ENCODE results near the gene TBC1D14.

The TBC1D14 gene

GRCh38 chr4:7001271-7001670, 91.6 kb downstream of the TBC1D14 start:
- DNase-seq (ENCODE audit: low spot score) = no peak

- no peak for DNase-seq (ENCODE audit: low spot score)
These were observed 92.7 kb downstream of the TBC1D14 start for GRCh38 chr4:7002336-7002735.

GRCh38 chr4:7003176-7003878, 93.7 kb downstream of the TBC1D14 start:
- no peak for DNase-seq (ENCODE audit: low spot score)

DNA sequence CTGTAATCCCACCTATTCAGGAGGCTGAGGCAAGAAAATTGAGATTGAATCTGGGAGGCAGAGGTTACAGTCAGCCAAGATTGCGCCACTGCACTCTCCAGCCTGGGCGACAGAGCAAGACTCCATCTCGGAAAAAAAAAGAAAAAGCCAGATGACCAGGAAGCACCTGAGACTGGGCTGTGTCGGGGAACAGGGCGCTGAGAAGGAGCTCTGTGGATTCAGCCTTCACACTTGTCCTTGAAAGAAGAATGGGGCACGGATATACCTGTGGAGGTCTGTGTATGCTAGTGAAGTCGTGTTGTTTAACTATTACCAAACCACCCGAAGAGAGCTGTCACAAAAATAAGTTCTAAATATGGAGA, 94.2 kb downstream of the TBC1D14 start:
- DNase-seq (ENCODE audit: low spot score) = no peak

DNA sequence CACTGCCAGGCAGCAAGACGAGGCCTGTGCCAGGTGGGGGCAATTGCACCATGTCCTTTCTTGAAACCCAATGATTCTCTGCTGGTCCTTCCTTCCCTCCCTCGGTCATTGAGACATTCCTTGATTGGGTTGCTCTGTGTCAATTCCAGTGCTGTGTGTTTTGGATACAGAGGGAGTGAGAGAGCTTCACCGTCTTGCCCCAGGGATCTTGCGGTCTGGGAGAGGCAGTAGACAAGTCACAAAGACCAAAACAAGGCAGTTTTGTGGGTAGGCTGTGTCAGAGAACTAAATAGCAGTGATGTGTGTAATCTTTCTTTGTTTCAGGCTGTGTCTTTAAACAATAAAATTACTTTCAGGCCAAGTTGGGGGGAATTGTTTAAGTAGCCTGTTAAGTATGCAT, 94.7 kb downstream of the TBC1D14 start:
- no peak for DNase-seq (ENCODE audit: low spot score)

DNA sequence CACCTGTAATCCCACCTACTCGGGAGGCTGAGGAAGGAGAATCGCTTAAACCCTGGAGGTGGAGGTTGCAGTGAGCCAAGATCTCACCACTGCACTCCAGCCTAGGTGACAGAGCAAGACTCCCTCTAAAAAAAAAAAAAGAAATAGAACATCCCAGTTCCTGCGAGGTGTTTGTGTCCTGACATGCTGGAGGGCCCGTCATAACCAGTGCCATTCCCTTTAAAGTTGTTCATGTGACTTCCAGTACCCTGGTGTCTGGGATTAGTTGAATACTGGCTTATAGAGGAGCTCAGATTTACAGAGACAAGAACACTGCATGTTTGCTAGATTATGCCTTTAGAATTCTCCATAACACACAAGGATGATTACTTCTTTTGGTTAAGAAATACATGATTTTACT, 95.9 kb downstream of the TBC1D14 start:
- DNase-seq (ENCODE audit: low spot score) = no peak

DNA sequence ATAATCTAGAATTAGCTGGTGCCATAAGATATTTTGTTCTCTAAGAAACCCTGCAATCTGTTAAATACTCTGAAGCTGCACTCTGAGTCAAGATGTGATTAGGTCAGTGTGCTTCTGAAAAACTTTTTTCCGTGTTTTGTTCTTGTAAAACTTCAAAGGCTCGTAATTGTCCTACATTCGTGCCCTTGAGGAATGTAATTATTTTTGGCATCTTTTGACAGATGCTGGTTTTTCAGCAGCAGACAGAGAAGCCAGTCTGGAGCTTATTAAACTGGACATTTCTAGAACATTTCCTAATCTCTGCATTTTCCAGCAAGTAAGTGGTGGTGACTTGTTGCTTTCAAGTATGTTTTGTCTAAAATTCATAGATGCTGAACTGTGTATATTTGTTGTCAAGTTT, 96.8 kb downstream of the TBC1D14 start:
- DNase-seq (ENCODE audit: low spot score) = no peak

- DNase-seq (ENCODE audit: low spot score) = peak; percentile 27
These were observed 97.7 kb downstream of the TBC1D14 start for GRCh38 chr4:7007142-7007907.

- DNase-seq (ENCODE audit: low spot score) = no peak
These were observed 98.3 kb downstream of the TBC1D14 start for GRCh38 chr4:7007944-7008343.

DNA sequence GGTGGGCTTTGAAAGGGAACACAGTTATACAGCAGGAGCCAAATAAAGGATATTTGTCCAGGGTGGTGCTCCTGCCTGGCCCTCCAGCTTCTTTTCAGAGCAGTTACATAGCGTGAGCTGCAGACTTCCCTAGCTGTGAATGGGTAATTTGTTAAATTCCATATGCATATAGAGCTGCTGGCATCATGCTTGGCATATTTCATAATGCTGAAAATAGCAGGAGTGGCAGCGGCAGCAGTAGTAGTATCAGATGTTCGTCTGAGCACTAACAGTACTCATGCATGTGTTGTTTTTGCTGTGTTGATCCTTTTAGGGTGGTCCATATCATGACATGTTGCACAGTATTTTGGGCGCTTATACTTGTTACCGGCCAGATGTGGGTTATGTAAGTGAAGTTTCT, 99.9 kb downstream of the TBC1D14 start:
- no peak for DNase-seq (ENCODE audit: low spot score)

DNA sequence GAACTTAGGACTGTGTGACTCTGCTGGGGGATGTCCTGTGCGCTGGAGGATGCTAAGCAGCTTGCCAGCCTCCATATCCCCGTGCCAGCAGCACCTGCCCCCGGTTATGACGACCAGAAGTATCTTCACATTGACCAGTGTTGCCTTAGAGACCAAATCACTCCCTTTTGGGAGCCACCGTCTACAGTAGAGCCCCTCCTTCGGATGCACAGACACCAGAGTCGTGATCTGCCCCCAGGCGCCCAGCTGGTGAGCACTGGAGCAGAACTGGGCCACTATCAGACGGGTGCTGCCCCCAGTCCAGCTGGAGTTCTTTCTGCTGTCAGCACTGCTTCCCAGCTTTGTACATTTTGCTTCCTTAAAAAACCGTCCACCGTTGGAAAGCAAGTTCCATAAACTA, 103.5 kb downstream of the TBC1D14 start:
- DNase-seq (ENCODE audit: low spot score) = no peak

DNA sequence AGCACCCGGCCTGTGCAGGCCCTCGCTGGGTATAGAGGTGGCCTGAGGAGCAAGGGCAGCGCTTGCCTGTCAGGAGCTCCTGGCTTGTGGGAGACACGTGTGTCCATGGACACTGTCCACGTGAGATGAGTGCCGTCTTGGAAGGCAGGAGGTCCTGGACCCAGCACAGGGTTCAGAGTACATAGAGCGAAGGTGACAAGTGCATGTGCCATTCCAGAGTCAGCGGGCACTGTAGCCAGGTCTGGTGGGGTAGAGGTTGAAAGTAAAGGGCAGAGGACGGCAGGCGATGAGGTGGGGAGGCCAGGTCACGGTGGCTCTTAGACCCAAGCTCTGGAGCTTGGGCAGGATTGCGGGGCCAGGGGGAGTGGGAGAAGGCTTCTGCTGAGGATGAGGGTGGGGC, 105.2 kb downstream of the TBC1D14 start:
- no peak for DNase-seq (ENCODE audit: low spot score)

DNA sequence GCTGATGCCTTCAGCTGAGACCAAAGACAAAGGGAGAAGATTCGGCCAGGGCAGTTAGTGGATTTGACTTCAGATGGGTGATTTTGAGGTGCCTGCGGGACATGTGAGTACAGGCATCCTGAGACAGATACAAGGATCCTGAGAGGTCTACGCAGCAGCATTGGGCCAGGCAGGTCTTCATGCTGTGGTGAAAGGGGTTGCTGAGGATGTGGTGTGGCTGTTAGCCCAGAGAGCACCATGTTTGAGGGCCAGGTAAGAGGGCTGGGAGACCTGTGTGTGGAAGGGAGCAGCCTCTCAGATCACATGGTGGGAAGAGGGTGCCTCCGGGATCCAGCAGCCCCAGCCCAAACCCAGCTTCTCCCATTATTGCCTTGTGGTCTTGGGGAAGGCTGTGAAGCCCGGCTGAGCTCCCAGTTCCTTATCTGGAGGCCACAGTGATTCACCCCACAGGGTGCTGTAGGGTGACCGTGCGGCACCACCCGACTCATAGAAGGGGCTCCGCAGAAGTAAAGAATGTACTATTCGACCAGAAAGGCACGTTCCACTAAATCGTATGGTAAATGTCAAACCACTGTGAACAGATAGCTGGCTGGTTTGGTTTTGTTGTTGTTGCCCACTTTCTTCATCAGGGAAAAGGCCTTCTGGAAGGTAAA, 105.9 kb downstream of the TBC1D14 start:
- no peak for DNase-seq (ENCODE audit: low spot score)

GRCh38 chr4:7016086-7016485, 106.5 kb downstream of the TBC1D14 start:
- no peak for DNase-seq (ENCODE audit: low spot score)

DNA sequence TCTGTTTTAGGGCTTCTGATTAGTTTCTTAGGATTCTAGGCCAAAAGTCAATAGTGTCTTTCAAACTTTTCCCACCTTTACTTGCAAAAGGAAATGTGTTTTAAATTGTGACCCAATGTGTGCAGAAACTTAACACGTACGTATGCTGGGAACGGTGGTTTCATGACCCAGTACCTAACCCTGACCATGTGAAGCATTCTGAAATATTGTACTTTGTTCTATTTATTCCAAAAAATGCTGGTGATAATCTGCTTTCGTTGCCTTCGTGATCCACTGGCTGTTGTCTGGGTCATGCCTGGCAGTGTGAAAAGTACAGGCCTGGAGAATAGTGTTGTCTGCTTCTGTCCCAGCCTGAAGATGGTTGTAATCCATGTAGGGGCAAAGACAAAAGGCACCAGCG, 106.9 kb downstream of the TBC1D14 start:
- no peak for DNase-seq (ENCODE audit: low spot score)

DNA sequence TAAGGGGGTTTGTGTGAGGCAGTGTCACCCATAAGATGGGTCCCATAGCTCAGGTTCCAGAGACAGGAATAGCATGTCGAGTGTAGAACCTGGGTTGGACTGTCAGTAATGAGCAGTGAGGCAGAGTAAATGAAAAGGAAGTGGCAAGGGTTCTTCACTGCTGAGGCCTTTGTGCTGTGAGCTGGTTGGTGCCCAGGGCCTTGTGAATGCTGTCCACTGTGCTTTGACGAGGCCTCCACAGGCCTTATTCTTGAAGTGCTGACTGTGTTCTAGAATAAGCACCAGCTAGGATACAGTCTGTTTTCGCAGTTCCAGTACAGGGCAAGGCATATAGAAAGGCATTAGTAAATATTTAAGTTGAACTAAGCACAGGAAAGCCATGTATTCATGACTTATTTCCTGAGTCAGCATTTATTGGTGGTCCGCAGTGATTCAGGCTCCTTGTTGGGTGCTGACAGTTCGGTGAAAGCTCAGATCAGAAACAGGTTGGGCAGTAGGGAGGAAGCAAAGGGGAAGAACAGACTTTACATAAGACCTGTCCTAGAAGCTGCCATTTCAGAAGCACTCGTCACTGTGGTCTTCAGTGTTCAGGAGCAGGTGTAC, 107.9 kb downstream of the TBC1D14 start:
- no peak for DNase-seq (ENCODE audit: low spot score)

GRCh38 chr4:7018281-7018680, 108.7 kb downstream of the TBC1D14 start:
- no peak for DNase-seq (ENCODE audit: low spot score)

GRCh38 chr4:7019367-7019766, 109.7 kb downstream of the TBC1D14 start:
- DNase-seq (ENCODE audit: low spot score) = no peak

GRCh38 chr4:7020290-7020689, 110.7 kb downstream of the TBC1D14 start:
- DNase-seq (ENCODE audit: low spot score) = no peak

DNA sequence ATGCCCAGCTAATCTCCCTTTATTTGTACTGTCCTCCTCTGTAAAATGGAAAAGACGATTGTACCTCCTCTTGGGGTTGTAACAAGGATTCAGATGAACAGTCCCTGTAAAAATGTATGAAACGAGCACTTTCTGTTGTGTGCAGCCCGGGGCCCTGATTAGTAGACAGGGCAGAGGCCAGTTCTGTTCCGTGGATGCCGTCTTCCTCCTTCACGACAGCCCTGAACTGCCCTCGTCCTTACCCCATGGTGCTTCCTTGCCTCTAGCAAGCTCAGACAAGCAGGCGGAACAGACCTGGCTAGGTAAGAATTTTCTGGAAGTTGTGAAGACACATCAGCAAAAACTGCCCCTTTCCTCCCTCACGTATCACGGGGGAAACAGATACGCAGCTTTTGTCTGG, 111.2 kb downstream of the TBC1D14 start:
- no peak for DNase-seq (ENCODE audit: low spot score)

- no peak for DNase-seq (ENCODE audit: low spot score)
These were observed 111.7 kb downstream of the TBC1D14 start for GRCh38 chr4:7021355-7021754.

- no peak for DNase-seq (ENCODE audit: low spot score)
These were observed 112.5 kb downstream of the TBC1D14 start for GRCh38 chr4:7021930-7022664.

All from hematopoietic multipotent progenitor cell treated with erythropoietin and hydrocortisone succinate and interleukin-3 and kit ligand, for 17 days (in vitro differentiated cells).